HCT116 (cell line): ENCODE results near the gene S100A11. TPM values are rescaled to one million over a fixed set of nuclear protein-coding genes. Genes with fewer than 3 reads are reported as not detected.

Experiments
- ATAC-seq: fragments of 200-7000 bp; cut with Tn5 transposase; 2 replicates; pipeline ENCODE4 v1.9.1; 2020; ENCODE audit warnings: mild to moderate bottlenecking, moderate library complexity
- BruUV-seq: library from RNA; stranded (reverse); fragments of 400-500 nt; replicated peaks from 2 replicates; lab custom pipeline; 2021; lab: Mats Ljungman, UMichigan
- CTCF ChIA-PET: fragments of 300-600 bp; sonication (Branson Sonifier 250); formaldehyde crosslinking; loops from one replicate; lab custom pipeline; 2021; ENCODE audit warnings: antibody characterized with exemption; lab: Charles Lee
- POLR2A ChIA-PET: fragments of 300-600, 350-600 bp; sonication (Branson Sonifier 250); formaldehyde crosslinking; loops from one replicate; lab custom pipeline; 2021; ENCODE audit warnings: antibody characterized with exemption; lab: Charles Lee
- RAD21 ChIA-PET, 2 experiments: fragments of 300-600 bp; sonication (Branson Sonifier 250); formaldehyde crosslinking; loops; one replicate each; lab custom pipeline; 2023; ENCODE audit warnings: low total read pairs in 2 of 2; ENCODE audit not compliant: uncharacterized antibody in 2 of 2, unreplicated experiment in 2 of 2, low non-redundant PET in 1 of 2; lab: Charles Lee
- DNase-seq: peaks from one replicate; pipeline ENCODE4 v3.0.0-alpha.2; 2010; ENCODE audit warnings: low read depth, low spot score
- H2AFZ ChIP-seq: fragments of 200-600 bp; shearing (Covaris generic), sonication (generic); 2 replicates; pipeline ENCODE4 v1.6.1; 2017; ENCODE audit warnings: low read depth, mixed run types, mixed read lengths, antibody characterized with exemption, low read length; ENCODE audit not compliant: poor library complexity, severe bottlenecking
- H3K27ac ChIP-seq: 2 replicates; pipeline ENCODE4 v1.5.1; 2012; ENCODE audit warnings: low read depth, low read length
- H3K27me3 ChIP-seq: fragments of 200-600 bp; sonication (generic); 2 replicates; pipeline ENCODE4 v1.6.1; 2016; ENCODE audit warnings: mixed run types, low read length, mixed read lengths; ENCODE audit not compliant: insufficient read depth
- H3K36me3 ChIP-seq, 2 experiments: fragments of 200-500 bp in 1 of 2; fragments of 200-600 bp in 1 of 2; sonication (Bioruptor generic) in 1 of 2; sonication (generic) in 1 of 2; 2 replicates each; pipeline versions ENCODE4 v1.5.1 to v1.6.1; 2014 to 2016; ENCODE audit warnings: low read length in 2 of 2, inconsistent platforms in 1 of 2, mixed read lengths in 1 of 2, mixed run types in 1 of 2; ENCODE audit not compliant: insufficient read depth in 2 of 2, control insufficient read depth in 1 of 2
- H3K4me1 ChIP-seq, 2 experiments: fragments of 200-600 bp in 1 of 2; sonication (generic) in 1 of 2; 2 replicates each; pipeline versions ENCODE4 v1.5.1 to v1.6.1; 2012 to 2017; ENCODE audit warnings: low read length in 2 of 2, inconsistent platforms in 1 of 2, mild to moderate bottlenecking in 1 of 2, mixed read lengths in 1 of 2, mixed run types in 1 of 2, moderate library complexity in 1 of 2; ENCODE audit not compliant: insufficient read depth in 2 of 2, control insufficient read depth in 1 of 2
- H3K4me2 ChIP-seq: fragments of 200-600 bp; sonication (generic); 2 replicates; pipeline ENCODE4 v1.6.1; 2017; ENCODE audit warnings: mixed run types, low read length, mixed read lengths
- H3K4me3 ChIP-seq, 2 experiments: fragments of 200-600 bp in 1 of 2; sonication (generic) in 1 of 2; replicated peaks in 1 of 2; 2 replicates each; pipeline ENCODE4 v1.5.1; 2011 to 2016; ENCODE audit warnings: low read length in 2 of 2, control low read depth in 1 of 2, low read depth in 1 of 2, mild to moderate bottlenecking in 1 of 2, mixed read lengths in 1 of 2, mixed run types in 1 of 2
- H3K79me2 ChIP-seq: fragments of 200-600 bp; sonication (generic); 2 replicates; pipeline ENCODE4 v1.6.1; 2017; ENCODE audit warnings: mild to moderate bottlenecking, mixed run types, low read length, moderate library complexity, mixed read lengths; ENCODE audit not compliant: insufficient read depth
- H3K9ac ChIP-seq: fragments of 200-600 bp; sonication (generic); 2 replicates; pipeline ENCODE4 v1.6.1; 2016; ENCODE audit warnings: low read length, mixed read lengths
- H3K9me2 ChIP-seq: fragments of 200-600 bp; sonication (generic), shearing (Covaris generic); 2 replicates; pipeline ENCODE4 v1.6.1; 2017; ENCODE audit warnings: mixed run types, mild to moderate bottlenecking, moderate library complexity; ENCODE audit not compliant: insufficient read depth
- H3K9me3 ChIP-seq, 2 experiments: fragments of 200-500 bp in 1 of 2; fragments of 200-600 bp in 1 of 2; sonication (Bioruptor generic) in 1 of 2; sonication (generic) in 1 of 2; 2 replicates each; pipeline ENCODE4 v1.6.1; 2014 to 2017; ENCODE audit warnings: low read length in 2 of 2, mixed read lengths in 2 of 2, inconsistent platforms in 1 of 2, low read depth in 1 of 2, mild to moderate bottlenecking in 1 of 2, mixed run types in 1 of 2, moderate library complexity in 1 of 2; ENCODE audit not compliant: control insufficient read depth in 1 of 2, insufficient read depth in 1 of 2
- H4K20me1 ChIP-seq: fragments of 200-600 bp; sonication (generic), shearing (Covaris generic); 2 replicates; pipeline ENCODE4 v1.6.1; 2017; ENCODE audit warnings: mixed run types, mild to moderate bottlenecking, moderate library complexity; ENCODE audit not compliant: insufficient read depth
- ATF3 ChIP-seq: IDR thresholded peaks from 2 replicates; pipeline ENCODE4 v1.6.1; 2012
- CBX3 ChIP-seq: IDR thresholded peaks from 2 replicates; pipeline ENCODE4 v1.6.1; 2012; ENCODE audit warnings: low read depth
- EGR1 ChIP-seq: IDR thresholded peaks from 2 replicates; pipeline ENCODE4 v1.6.1; 2012; ENCODE audit warnings: low read depth
- ELF1 ChIP-seq: IDR thresholded peaks from 2 replicates; pipeline ENCODE4 v1.6.1; 2012; ENCODE audit warnings: low read depth, borderline replicate concordance
- EZH2 ChIP-seq: fragments of 200-600 bp; sonication (generic); IDR thresholded peaks from 2 replicates; pipeline ENCODE4 v1.6.1; 2017; ENCODE audit warnings: antibody characterized with exemption, mixed run types
- EZH2phosphoT487 ChIP-seq: fragments of 200-600 bp; IDR thresholded peaks from 2 replicates; pipeline ENCODE4 v1.6.1; 2018; ENCODE audit warnings: antibody characterized with exemption, borderline replicate concordance
- FOSL1 ChIP-seq: IDR thresholded peaks from 2 replicates; pipeline ENCODE4 v1.6.1; 2012; ENCODE audit warnings: low read depth
- JUND ChIP-seq: IDR thresholded peaks from 2 replicates; pipeline ENCODE4 v1.6.1; 2012
- POLR2A ChIP-seq: IDR thresholded peaks from 2 replicates; pipeline ENCODE4 v1.7.0; 2011; ENCODE audit warnings: borderline replicate concordance; ENCODE audit not compliant: insufficient read depth, insufficient read length; ENCODE audit errors: extremely low read depth
- POLR2AphosphoS5 ChIP-seq: IDR thresholded peaks from 2 replicates; pipeline ENCODE4 v1.6.1; 2011; ENCODE audit warnings: mild to moderate bottlenecking, low read depth, low read length, moderate library complexity
- RAD21 ChIP-seq: IDR thresholded peaks from 2 replicates; pipeline ENCODE4 v1.6.1; 2012; ENCODE audit warnings: low read depth, mild to moderate bottlenecking
- REST ChIP-seq: IDR thresholded peaks from 2 replicates; pipeline ENCODE4 v1.6.1; 2012; ENCODE audit warnings: low read depth
- SIN3A ChIP-seq: IDR thresholded peaks from 2 replicates; pipeline ENCODE4 v1.6.1; 2012; ENCODE audit warnings: low read depth
- SP1 ChIP-seq: IDR thresholded peaks from 2 replicates; pipeline ENCODE4 v1.6.1; 2012; ENCODE audit warnings: low read depth
- SRF ChIP-seq: IDR thresholded peaks from 2 replicates; pipeline ENCODE4 v1.6.1; 2012; ENCODE audit warnings: low read depth
- TCF7L2 ChIP-seq: IDR thresholded peaks from 2 replicates; pipeline ENCODE4 v1.7.0; 2011; ENCODE audit warnings: borderline replicate concordance, inconsistent platforms; ENCODE audit not compliant: insufficient read depth, insufficient read length; ENCODE audit errors: extremely low read depth
- YY1 ChIP-seq: IDR thresholded peaks from 2 replicates; pipeline ENCODE4 v1.6.1; 2011; ENCODE audit warnings: low read length, low read depth, moderate library complexity, mild to moderate bottlenecking; ENCODE audit not compliant: insufficient replicate concordance; ENCODE audit errors: extremely low read depth
- ZNF274 ChIP-seq: fragments of 200-500 bp; sonication (Bioruptor generic); IDR thresholded peaks from 2 replicates; pipeline ENCODE4 v1.6.1; 2014; ENCODE audit warnings: mild to moderate bottlenecking, low read depth, low read length, inconsistent platforms
- intact Hi-C: fragments of 100-400 bp; cut with micrococcal nuclease; formaldehyde crosslinking; loops from 2 replicates; pipeline ENCODE4 v1.10.0; 2022
- total RNA-seq: library from RNA; stranded (reverse); gene quantifications from one replicate; pipeline ENCODE4 v1.2.1, GENCODE V29; 2021; ENCODE audit not compliant: unreplicated experiment

S100A11 gene
- total RNA-seq, 1 experiment from 2014 or later: 229 TPM

- peaks cover 4 to 18% of the 10 kb centered on the region in 2 experiments; a peak in 3 of 4 replicates for H3K4me1 ChIP-seq
Observed at GRCh38 chr1:152002960-152003359, 33.8 kb downstream of the S100A11 start.

More at GRCh38 chr1:152002960-152003359, 33.8 kb downstream of the S100A11 start:
- no peaks in the 10 kb centered on the region for H3K79me2 ChIP-seq
- H3K9ac ChIP-seq: no peak overlapping the region
- no peak for ATAC-seq
- ChIA-PET RAD21 (interaction anchor here (2.8 to 3.0 kb wide), 2 partner anchors 35 kb away, joined by 9 to 19 read pairs; no protein-coding TSS in a partner anchor), CTCF (interaction anchor here (1.1 to 10.1 kb wide), 10 partner anchors 10 to 456 kb away, joined by 3 to 168 read pairs (median 7); partner anchors contain the start of genes S100A11 and THEM4)
- H2AFZ ChIP-seq: no peak overlapping the region
- no peaks in the 10 kb centered on the region for H3K36me3 ChIP-seq
- no peaks in the 10 kb centered on the region for H3K27me3 ChIP-seq
- H3K4me3 ChIP-seq: no peak overlapping the region
- H3K4me2 ChIP-seq: no peak overlapping the region
- H4K20me1 ChIP-seq: no peaks in the 10 kb centered on the region
- H3K27ac ChIP-seq: no peak overlapping the region
- DNase-seq: no peak
- no peaks in the 10 kb centered on the region for H3K9me2 ChIP-seq
- TF ChIP-seq POLR2AphosphoS5 (no peak), TCF7L2 (no peak), CBX3 (no peak), POLR2A (no peak), ZNF274 (no peak), SRF (no peak), EZH2phosphoT487 (no peak), EGR1 (no peak), YY1 (no peak), ATF3 (no peak), REST (no peak), SP1 (no peak), JUND (no peak), SIN3A (no peak), EZH2 (no peak), RAD21 (no peak), FOSL1 (no peak), ELF1 (no peak)
- TF ChIP-seq, all 23 proteins: peak for 0
- POLR2A ChIA-PET: interaction anchor here (1.2 kb wide), 1 partner anchor 10 kb away, joined by 3 read pairs; no protein-coding TSS in a partner anchor
- BruUV-seq: no TSS peak
- no peaks in the 10 kb centered on the region for H3K9me3 ChIP-seq
- intact Hi-C loops: no loop called here
